PC-3 (cell line): ENCODE results near the gene RIT2. TPM values are rescaled to one million over a fixed set of nuclear protein-coding genes. Genes with fewer than 3 reads are reported as not detected.

Experiments
- ATAC-seq: fragments of 200-7000 bp; cut with Tn5 transposase; 2 replicates; pipeline ENCODE4 v1.9.1; 2020; ENCODE audit warnings: mild to moderate bottlenecking, moderate library complexity
- BruUV-seq: library from RNA; stranded (reverse); fragments of 400-500 nt; replicated peaks from 2 replicates; lab custom pipeline; 2021; lab: Mats Ljungman, UMichigan
- CTCF ChIA-PET: fragments of 300-600 bp; sonication (Branson Sonifier 250); formaldehyde crosslinking; loops from one replicate; lab custom pipeline; 2022; ENCODE audit warnings: antibody characterized with exemption; lab: Charles Lee
- POLR2A ChIA-PET: fragments of 300-600 bp; sonication (Branson Sonifier 250); formaldehyde crosslinking; loops from one replicate; lab custom pipeline; 2022; ENCODE audit warnings: antibody characterized with exemption; ENCODE audit not compliant: unreplicated experiment; lab: Charles Lee
- DNase-seq: peaks from one replicate; pipeline ENCODE4 v3.0.0-alpha.2; 2015
- H2AFZ ChIP-seq: fragments of 300-600 bp; sonication (generic); 2 replicates; pipeline ENCODE4 v1.6.0; 2016; ENCODE audit warnings: antibody characterized with exemption, low read length
- H3F3A ChIP-seq: fragments of 300-600 bp; sonication (generic); one replicate; pipeline ENCODE4 v1.6.0; 2017; ENCODE audit warnings: antibody characterized with exemption, low read length, control low read depth, mild to moderate bottlenecking; ENCODE audit not compliant: unreplicated experiment
- H3K27ac ChIP-seq: fragments of 300-600 bp; sonication (generic); 2 replicates; pipeline ENCODE4 v1.5.1; 2016; ENCODE audit warnings: mild to moderate bottlenecking, low read length
- H3K27me3 ChIP-seq: fragments of 300-600 bp; sonication (generic); 2 replicates; pipeline ENCODE4 v1.6.1; 2016; ENCODE audit warnings: low read length, mixed read lengths
- H3K36me3 ChIP-seq: fragments of 300-600 bp; sonication (generic); 2 replicates; pipeline ENCODE4 v1.6.1; 2016; ENCODE audit warnings: low read depth, mixed run types, low read length, mixed read lengths
- H3K4me1 ChIP-seq: fragments of 300-600 bp; sonication (generic); 2 replicates; pipeline ENCODE4 v1.5.1; 2016; ENCODE audit warnings: low read length; ENCODE audit not compliant: insufficient read depth
- H3K4me2 ChIP-seq: fragments of 300-600 bp; sonication (generic); 2 replicates; pipeline ENCODE4 v1.6.0; 2016; ENCODE audit warnings: low read length
- H3K4me3 ChIP-seq: fragments of 300-600 bp; sonication (generic); 2 replicates; pipeline ENCODE4 v1.5.1; 2016; ENCODE audit warnings: mild to moderate bottlenecking, low read length, mixed read lengths
- H3K79me2 ChIP-seq: fragments of 300-600 bp; sonication (generic); 2 replicates; pipeline ENCODE4 v1.6.1; 2017; ENCODE audit warnings: low read length, mixed read lengths
- H3K9ac ChIP-seq: fragments of 300-600 bp; sonication (generic); 2 replicates; pipeline ENCODE4 v1.6.0; 2016; ENCODE audit warnings: mild to moderate bottlenecking, low read length
- H3K9me2 ChIP-seq: fragments of 300-600 bp; sonication (generic); replicated peaks from 2 replicates; pipeline ENCODE4 v1.6.1; 2016; ENCODE audit warnings: mixed run types, low read length, mixed read lengths
- H3K9me3 ChIP-seq: fragments of 300-600 bp; sonication (generic); 2 replicates; pipeline ENCODE4 v1.6.1; 2016; ENCODE audit warnings: low read length, mixed read lengths
- H4K20me1 ChIP-seq: fragments of 300-600 bp; sonication (generic); 2 replicates; pipeline ENCODE4 v1.6.1; 2016; ENCODE audit warnings: low read length, mixed read lengths
- EZH2 ChIP-seq: fragments of 300-600 bp; sonication (generic); IDR thresholded peaks from one replicate; pipeline ENCODE4 v1.6.1; 2017; ENCODE audit warnings: antibody characterized with exemption, mild to moderate bottlenecking, low read length; ENCODE audit not compliant: unreplicated experiment
- EZH2phosphoT487 ChIP-seq: fragments of 300-600 bp; sonication (generic); IDR thresholded peaks from 2 replicates; pipeline ENCODE4 v1.6.1; 2018; ENCODE audit warnings: mild to moderate bottlenecking, antibody characterized with exemption, low read length, borderline replicate concordance
- intact Hi-C: fragments of 100-400 bp; cut with micrococcal nuclease; formaldehyde crosslinking; loops from 2 replicates; pipeline ENCODE4 v1.9.0; 2023
- total RNA-seq: library from RNA; depleted of rRNA; stranded (reverse); fragments of >200 nt; gene quantifications from 2 replicates; pipeline ENCODE4 v1.2.3, GENCODE V29; 2014
- TF ChIP-seq, protein P1 (sequence below): fragments of 300-600 bp; sonication (generic); conservative IDR thresholded peaks from 2 replicates; pipeline ENCODE4 v1.5.1; 2017; ENCODE audit warnings: antibody characterized with exemption, low read depth, mild to moderate bottlenecking, low read length

Gene RIT2
- total RNA-seq, 1 experiment from 2014 or later, result not detected

DNA sequence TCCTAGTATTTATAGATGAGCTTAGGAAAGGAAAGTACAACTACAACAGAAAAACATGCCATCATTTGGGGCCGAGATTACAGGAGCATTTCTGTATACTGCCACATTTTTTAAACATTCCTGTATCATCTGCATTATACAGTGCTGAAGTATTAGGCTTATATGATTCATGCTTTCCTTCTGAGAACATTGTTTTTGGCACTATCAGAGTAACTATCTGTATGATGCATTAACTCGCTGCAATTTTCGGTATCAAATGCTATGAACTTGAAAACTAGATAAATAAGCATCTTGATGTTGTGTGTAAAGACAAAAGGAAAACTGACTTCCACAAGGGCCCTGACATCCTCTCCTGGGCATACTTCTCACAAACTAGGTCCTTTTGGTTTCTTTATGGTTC is 102.0 kb downstream of the RIT2 start:
- DNase-seq (no peak), ATAC-seq (no peak)
- Histone ChIP-seq H3K79me2 (no peaks in the 10 kb centered on the region), H2AFZ (no peak overlapping the region), H3K9me3 (no peaks in the 10 kb centered on the region), H3K27me3 (no peaks in the 10 kb centered on the region), H3K4me2 (no peak overlapping the region), H3K9ac (no peak overlapping the region), H3K4me1 (no peaks in the 10 kb centered on the region), H3K4me3 (no peak overlapping the region), H3K9me2 (no peaks in the 10 kb centered on the region), H3K36me3 (no peaks in the 10 kb centered on the region), H3K27ac (no peak overlapping the region), H3F3A (no peaks in the 10 kb centered on the region), H4K20me1 (no peaks in the 10 kb centered on the region)
- BruUV-seq, result no TSS peak
- ChIA-PET POLR2A (no interaction called here), CTCF (no interaction called here)
- TF ChIP-seq EZH2phosphoT487 (no peak), EZH2 (no peak)
- TF ChIP-seq, protein P1, sequence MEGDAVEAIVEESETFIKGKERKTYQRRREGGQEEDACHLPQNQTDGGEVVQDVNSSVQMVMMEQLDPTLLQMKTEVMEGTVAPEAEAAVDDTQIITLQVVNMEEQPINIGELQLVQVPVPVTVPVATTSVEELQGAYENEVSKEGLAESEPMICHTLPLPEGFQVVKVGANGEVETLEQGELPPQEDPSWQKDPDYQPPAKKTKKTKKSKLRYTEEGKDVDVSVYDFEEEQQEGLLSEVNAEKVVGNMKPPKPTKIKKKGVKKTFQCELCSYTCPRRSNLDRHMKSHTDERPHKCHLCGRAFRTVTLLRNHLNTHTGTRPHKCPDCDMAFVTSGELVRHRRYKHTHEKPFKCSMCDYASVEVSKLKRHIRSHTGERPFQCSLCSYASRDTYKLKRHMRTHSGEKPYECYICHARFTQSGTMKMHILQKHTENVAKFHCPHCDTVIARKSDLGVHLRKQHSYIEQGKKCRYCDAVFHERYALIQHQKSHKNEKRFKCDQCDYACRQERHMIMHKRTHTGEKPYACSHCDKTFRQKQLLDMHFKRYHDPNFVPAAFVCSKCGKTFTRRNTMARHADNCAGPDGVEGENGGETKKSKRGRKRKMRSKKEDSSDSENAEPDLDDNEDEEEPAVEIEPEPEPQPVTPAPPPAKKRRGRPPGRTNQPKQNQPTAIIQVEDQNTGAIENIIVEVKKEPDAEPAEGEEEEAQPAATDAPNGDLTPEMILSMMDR, result no peak
- intact Hi-C loops, result no loop called here

DNA sequence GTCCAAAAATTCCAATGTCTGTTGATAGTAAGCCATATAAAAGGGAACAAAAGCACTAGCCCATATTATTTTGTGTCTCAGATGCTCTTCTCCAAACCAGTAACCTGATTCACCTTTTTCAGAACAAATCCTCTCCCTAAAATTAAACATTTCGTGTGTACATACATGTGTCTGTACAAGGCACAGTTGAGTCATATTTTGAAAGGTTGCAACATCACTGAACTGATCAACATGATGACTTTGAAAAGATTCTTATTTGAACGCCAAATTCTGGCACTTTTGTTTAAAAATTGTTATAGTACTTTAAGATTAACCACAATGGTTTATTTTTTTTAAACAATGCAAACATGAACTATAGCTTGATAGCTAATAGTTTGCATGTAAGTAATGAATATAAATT is 102.5 kb downstream of the RIT2 start:
- Histone ChIP-seq H3K9ac (no peak overlapping the region), H3K4me2 (no peak overlapping the region), H3K4me1 (no peaks in the 10 kb centered on the region), H3F3A (no peaks in the 10 kb centered on the region), H3K36me3 (no peaks in the 10 kb centered on the region), H3K27me3 (no peaks in the 10 kb centered on the region), H4K20me1 (no peaks in the 10 kb centered on the region), H3K9me2 (no peaks in the 10 kb centered on the region), H3K27ac (no peak overlapping the region), H2AFZ (no peak overlapping the region), H3K79me2 (no peaks in the 10 kb centered on the region), H3K4me3 (no peak overlapping the region), H3K9me3 (no peaks in the 10 kb centered on the region)
- ChIA-PET CTCF (no interaction called here), POLR2A (no interaction called here)
- no peak for TF ChIP-seq EZH2
- no peak for TF ChIP-seq EZH2phosphoT487
- TF ChIP-seq, protein P1, result no peak
- BruUV-seq, result no TSS peak
- intact Hi-C loops, result no loop called here
- no peak for DNase-seq
- no peak for ATAC-seq

DNA sequence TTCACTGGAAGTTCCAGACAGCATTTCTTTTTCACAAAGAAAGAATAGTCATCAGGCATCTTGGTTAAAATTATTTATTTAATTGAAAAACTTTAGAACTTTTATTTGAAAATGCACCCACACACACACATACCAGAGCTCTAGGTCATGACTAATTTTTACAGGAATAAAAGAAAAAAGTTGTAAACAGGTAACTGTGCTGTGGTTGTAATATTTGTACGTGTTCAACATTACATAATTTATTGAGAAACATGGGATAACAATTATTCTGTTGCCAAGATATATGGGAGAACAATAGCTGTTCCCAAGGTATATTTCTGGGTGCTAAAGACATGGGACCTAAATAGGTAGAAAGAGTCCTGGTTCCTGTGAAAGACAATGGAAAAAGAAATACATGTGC is 104.9 kb downstream of the RIT2 start:
- Histone ChIP-seq H2AFZ (no peak overlapping the region), H3K36me3 (no peaks in the 10 kb centered on the region), H3K9me2 (no peaks in the 10 kb centered on the region), H3K9me3 (no peaks in the 10 kb centered on the region), H3K4me2 (no peak overlapping the region), H3K4me3 (no peak overlapping the region), H3K79me2 (no peaks in the 10 kb centered on the region), H3K4me1 (no peaks in the 10 kb centered on the region), H4K20me1 (no peaks in the 10 kb centered on the region), H3K27me3 (no peaks in the 10 kb centered on the region), H3F3A (no peaks in the 10 kb centered on the region), H3K27ac (no peak overlapping the region), H3K9ac (no peak overlapping the region)
- no peak for ATAC-seq
- intact Hi-C loops, result no loop called here
- TF ChIP-seq EZH2phosphoT487 (no peak), EZH2 (no peak)
- TF ChIP-seq, protein P1, result no peak
- no peak for DNase-seq
- no TSS peak for BruUV-seq
- CTCF ChIA-PET, result no interaction called here
- POLR2A ChIA-PET, result no interaction called here
